ENCODE measurements around the gene ACO2. TPM values are rescaled to one million over a fixed set of nuclear protein-coding genes. Genes with fewer than 3 reads are reported as not detected.
"Not testable (repeated sequence)": the region's sequence is repeated elsewhere in the genome, so short reads cannot be mapped to it uniquely, and the experiment has no call there.

Gene ACO2
- total RNA-seq, 1 donor from 2014 or later: 59.8 TPM

GRCh38 chr22:41435560-41435959 is 33.4 kb upstream of the ACO2 start:
- FAIRE-seq (no peak), DNase-seq (ENCODE audit: low read depth) (no peak)
- H3K36me3 ChIP-seq (ENCODE audit: control insufficient read depth, insufficient read depth, low read length): peaks cover 24% of the 10 kb centered on the region
- H3K4me3 ChIP-seq (ENCODE audit: low read depth, low read length): no peak overlapping the region
- H3K27me3 ChIP-seq (ENCODE audit: control insufficient read depth, insufficient read depth, low read length): no peaks in the 10 kb centered on the region
- no peak for TF ChIP-seq CTCF (IDR thresholded peaks at IDR 0.05; ENCODE audit: insufficient read depth, low read length, severe bottlenecking)

- Histone ChIP-seq H3K27me3 (ENCODE audit: control insufficient read depth, insufficient read depth, low read length) (no peaks in the 10 kb centered on the region), H3K36me3 (ENCODE audit: control insufficient read depth, insufficient read depth, low read length) (peaks cover 24% of the 10 kb centered on the region), H3K4me3 (ENCODE audit: low read depth, low read length) (no peak overlapping the region)
- DNase-seq (ENCODE audit: low read depth) (no peak), FAIRE-seq (no peak)
- no peak for TF ChIP-seq CTCF (IDR thresholded peaks at IDR 0.05; ENCODE audit: insufficient read depth, low read length, severe bottlenecking)
Measured at GRCh38 chr22:41436322-41437113, 32.4 kb upstream of the ACO2 start.

GRCh38 chr22:41437198-41437597 is 31.7 kb upstream of the ACO2 start:
- no peak for TF ChIP-seq CTCF (IDR thresholded peaks at IDR 0.05; ENCODE audit: insufficient read depth, low read length, severe bottlenecking)
- no peak for DNase-seq (ENCODE audit: low read depth)
- Histone ChIP-seq H3K27me3 (ENCODE audit: control insufficient read depth, insufficient read depth, low read length) (no peaks in the 10 kb centered on the region), H3K4me3 (ENCODE audit: low read depth, low read length) (no peak overlapping the region), H3K36me3 (ENCODE audit: control insufficient read depth, insufficient read depth, low read length) (peaks cover 27% of the 10 kb centered on the region)
- FAIRE-seq: no peak

- H3K36me3 ChIP-seq (ENCODE audit: control insufficient read depth, insufficient read depth, low read length): peaks cover 23% of the 10 kb centered on the region
- not testable (repeated sequence) for DNase-seq (ENCODE audit: low read depth); FAIRE-seq; H3K4me3 ChIP-seq (ENCODE audit: low read depth, low read length); H3K27me3 ChIP-seq (ENCODE audit: control insufficient read depth, insufficient read depth, low read length)
Measured at GRCh38 chr22:41440511-41440910, 28.4 kb upstream of the ACO2 start.

GRCh38 chr22:41442240-41442792 is 26.6 kb upstream of the ACO2 start:
- H3K4me3 ChIP-seq (ENCODE audit: low read depth, low read length): no peak overlapping the region

More at GRCh38 chr22:41442240-41442792, 26.6 kb upstream of the ACO2 start:
- no peak for DNase-seq (ENCODE audit: low read depth)
- TF ChIP-seq CTCF (IDR thresholded peaks at IDR 0.05; ENCODE audit: insufficient read depth, low read length, severe bottlenecking): no peak
- Histone ChIP-seq H3K27me3 (ENCODE audit: control insufficient read depth, insufficient read depth, low read length) (no peaks in the 10 kb centered on the region), H3K36me3 (ENCODE audit: control insufficient read depth, insufficient read depth, low read length) (peaks cover 11% of the 10 kb centered on the region)
- no peak for FAIRE-seq

All from bronchial epithelial cell (primary cell).